HG03354 (cell line): ENCODE data around the gene RENBP.

Experiments used
- ATAC-seq: cut with Tn5 transposase; IDR thresholded peaks from one replicate; pipeline ENCODE4 v1.9.1; 2021; ENCODE audit warnings: mild to moderate bottlenecking; ENCODE audit not compliant: unreplicated experiment, poor library complexity, severe bottlenecking

RENBP gene

DNA sequence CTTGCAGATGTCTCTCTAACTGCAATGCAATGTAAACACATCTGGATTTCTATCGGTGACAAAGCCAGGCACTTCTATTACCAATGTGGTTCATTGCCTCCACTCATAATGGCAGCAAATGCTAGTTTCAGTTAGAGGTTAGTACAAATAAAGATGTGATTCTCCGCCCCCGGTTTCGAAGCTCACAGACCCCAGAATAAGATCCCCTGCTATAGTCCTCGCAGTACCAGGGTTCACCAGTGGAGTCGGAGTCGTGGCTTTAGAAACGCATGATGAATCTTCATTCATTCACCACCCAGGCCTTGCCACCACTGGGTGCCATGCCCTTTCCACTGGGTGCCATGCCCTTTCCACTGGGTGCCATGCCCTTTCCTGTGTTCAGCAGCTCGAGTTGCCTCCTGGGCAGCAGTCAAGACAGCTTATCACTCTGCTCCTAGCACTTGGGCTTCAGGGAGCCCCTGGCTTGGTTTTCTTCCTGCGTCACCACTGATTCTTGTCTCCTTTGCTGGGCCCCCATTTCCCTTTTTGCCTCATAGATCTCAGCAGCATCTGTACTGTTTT lies 6.1 kb downstream of the RENBP start:
- ATAC-seq = no peak

DNA sequence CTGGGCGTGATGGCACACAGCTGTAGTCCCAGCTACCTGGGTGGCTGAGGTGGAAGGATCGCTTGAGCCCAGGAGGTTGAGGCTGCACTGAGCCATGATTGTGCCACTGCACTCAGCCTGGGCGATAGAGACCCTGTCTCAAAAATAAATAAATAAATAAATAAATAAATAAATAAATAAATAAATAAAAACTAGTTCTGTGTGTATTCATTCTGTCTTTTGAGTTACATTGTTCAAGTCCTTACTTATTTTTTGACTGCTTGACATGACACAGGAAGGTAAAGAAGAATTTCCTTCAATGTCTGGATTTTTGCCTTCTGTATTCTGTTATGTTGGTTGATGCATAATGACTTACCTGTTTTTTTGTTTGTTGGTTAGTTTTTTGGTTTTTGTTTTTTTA lies 7.4 kb downstream of the RENBP start:
- ATAC-seq = no peak

- ATAC-seq = peak; percentile 10
These were observed 9.1 kb downstream of the RENBP start for GRCh38 chrX:153935326-153935851.

DNA sequence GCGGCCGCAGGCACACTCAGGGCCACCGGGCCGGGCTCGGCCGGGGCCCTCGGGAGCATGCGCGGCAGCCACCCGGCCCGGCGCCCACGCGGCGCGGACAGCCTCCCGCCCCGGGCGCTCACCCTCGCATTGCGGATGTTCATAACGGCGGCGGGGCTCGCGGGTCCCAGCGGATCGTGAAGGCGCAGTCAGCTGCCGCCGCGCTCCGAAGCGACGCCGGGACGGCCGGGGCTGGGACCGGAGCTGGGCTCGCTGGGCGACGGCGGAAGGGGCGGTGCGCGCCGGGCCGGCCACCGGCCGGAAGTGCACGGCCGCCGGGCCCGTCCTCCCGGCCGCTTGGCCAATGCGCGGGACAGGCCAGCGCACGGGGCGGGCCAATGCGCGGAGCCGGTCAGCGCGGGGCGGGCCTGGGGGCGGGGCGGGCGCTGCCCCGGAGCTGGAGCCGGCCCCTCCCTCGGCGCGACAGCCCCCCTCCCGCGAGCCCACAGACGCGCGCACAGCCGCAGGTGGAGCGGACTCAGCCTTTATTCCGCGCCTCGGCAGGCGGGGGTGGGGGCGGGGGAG lies 9.6 kb downstream of the RENBP start, which contains the start of gene NAA10:
Gene NAA10 (minus strand): TSS at position 276 of the 564 bp plus-strand sequence. CDS start 133 bp downstream, at position 143.
- ATAC-seq = peak; percentile 94

DNA sequence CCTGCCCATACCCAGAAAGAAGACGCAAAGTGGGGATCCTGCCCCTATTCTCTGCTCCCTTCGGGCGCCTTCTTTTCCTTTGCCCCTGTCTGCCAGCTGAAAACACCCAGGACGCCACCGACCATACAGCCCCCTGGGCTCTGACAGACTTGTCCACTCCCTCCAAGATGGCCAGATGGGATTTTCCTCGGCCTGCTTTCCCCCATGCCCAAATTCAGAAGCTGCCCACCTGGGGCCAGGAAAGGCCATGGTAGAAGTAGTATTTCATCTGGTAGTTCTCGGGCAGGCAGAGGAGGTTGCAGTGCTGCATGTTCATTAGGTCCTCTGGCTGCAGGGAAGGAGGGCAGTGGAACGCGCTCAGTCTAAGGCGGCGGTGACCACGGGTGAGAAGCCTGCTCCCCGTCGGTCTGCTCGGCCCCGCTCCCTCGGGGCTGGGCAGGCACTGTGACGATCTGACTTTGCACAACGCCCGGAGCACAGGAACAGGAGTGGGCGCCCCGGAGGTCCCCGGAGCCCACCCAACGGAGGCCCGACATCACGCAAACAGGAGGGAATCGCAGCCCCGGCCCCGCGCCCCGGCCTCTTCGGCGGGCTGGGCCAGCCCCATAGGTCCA lies 10.2 kb downstream of the RENBP start:
- peak; percentile 34 for ATAC-seq

DNA sequence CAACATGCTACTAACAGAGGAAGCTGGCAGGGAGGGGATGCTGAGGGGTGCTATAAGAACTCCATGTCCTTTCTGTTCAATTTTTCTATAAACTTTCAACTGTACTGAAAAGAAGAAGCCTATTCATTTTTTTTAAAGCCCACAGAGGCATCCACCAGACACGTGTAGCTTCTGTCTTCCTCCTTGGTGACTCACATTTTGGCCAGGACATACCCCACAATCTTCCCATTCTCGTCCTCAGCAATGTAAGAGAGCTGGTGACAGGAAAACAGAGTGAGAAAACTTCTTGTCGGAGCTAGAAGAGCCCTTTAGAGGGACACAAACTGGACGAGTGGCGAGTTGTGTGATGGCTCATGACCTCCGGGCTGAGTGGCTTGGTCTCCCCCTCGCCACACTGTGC lies 10.7 kb downstream of the RENBP start:
- ATAC-seq = no peak

DNA sequence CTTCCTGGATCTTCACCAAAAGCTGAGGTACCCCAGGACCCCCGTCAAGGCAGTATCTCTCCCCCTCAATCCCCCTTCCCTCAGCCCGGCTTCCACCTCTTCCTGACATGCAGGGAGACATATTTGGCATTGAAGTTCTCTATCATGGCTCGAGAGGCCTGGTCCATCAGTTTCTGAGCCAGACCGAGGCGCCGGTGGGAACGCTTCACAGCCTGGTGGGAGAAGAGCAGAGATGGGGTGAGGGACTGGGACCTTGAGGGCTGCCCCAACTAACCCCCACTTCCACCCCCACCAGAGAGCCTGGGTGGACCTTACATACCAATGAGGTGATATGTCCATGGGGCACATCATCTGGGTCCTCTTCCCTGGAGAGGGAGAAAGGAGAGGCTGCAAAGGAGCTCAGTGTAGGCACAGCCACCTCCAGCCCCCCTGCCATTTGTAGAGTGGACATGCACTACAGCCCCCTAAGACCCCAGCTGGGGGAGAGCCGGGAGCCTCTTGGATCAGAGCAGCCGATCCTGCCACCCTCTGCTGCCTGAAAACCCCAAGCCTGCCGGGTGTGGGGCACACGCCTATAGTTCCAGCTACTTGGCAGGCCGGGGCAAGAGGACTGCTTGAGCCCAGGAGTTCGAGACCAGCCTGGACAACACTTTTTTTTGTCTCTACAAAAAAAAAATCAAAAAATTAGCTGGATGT lies 12.1 kb downstream of the RENBP start:
- no peak for ATAC-seq

- ATAC-seq = no peak
These were observed 12.7 kb downstream of the RENBP start for GRCh38 chrX:153931748-153932147.

- no peak for ATAC-seq
These were observed 13.3 kb downstream of the RENBP start for GRCh38 chrX:153931151-153931550.

- no peak for ATAC-seq
These were observed 14.2 kb downstream of the RENBP start for GRCh38 chrX:153930011-153930910.

- ATAC-seq = no peak
These were observed 14.9 kb downstream of the RENBP start for GRCh38 chrX:153929576-153929975.

- no peak for ATAC-seq
These were observed 15.6 kb downstream of the RENBP start for GRCh38 chrX:153928846-153929245.

DNA sequence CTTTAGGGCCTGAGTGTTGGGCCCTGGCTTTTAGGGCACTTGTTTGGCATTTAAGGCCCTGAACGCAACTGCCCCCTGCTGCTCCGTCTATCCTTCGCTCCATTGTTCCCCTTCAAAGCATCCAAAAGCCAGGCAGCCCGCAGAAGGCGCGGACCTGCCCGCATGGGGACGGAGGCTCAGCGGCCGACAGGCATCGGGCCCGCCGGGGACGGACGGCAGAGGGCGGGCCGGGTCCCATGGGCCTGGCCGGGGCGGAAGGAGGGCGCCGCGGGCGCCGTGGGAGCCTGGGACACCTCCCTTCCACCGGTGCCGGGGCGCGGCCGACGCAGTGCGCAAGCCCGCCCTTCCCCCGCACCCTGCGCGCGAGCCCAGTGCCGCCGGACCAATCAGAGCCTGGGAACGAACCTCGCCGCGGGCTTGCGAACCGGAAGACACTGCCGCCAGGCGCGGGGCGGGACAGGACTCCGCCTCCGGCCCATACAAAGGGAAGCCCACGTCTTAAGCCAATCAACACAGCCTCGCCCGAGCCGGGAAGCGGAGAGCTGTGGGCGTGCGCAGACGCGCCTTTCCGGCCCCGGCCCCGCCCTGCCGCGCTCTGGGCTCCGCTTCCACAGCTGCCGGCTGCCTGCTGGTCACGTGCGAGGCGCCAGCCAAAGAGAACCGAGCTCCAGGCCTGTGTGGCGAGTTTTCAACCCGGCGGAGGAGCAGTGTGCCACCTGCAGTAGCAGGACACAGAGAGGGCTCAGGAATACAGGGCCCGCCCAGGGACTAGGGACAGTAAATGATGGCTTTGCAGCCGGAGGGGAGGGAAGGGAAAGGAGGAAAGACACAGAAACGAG lies 16.3 kb downstream of the RENBP start:
- peak; percentile 82 for ATAC-seq

DNA sequence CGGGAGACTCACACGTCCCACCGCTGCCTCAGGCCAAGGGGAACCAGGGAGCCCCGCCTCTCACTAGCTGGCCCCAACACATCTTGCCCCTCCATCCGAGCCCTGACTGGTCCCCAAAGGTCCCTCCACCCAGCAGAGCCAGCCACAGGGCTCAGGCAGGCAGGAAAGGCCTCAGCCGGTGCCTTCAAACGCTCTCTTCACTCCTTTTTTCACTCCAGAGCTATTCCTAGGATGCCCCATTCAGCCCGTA lies 16.8 kb downstream of the RENBP start:
- ATAC-seq = peak; percentile 0

GRCh38 chrX:153926858-153927671 lies 17.4 kb downstream of the RENBP start:
- ATAC-seq = peak; percentile 55

GRCh38 chrX:153926552-153926857 lies 17.9 kb downstream of the RENBP start:
- peak; percentile 0 for ATAC-seq

- ATAC-seq = no peak
These were observed 18.5 kb downstream of the RENBP start, which contains the start of gene ARHGAP4 for GRCh38 chrX:153925739-153926551. TSS of gene ARHGAP4 (minus strand) at chrX:153926264. CDS start at chrX:153926202, 62 bp downstream.

GRCh38 chrX:153925387-153925738 lies 19.1 kb downstream of the RENBP start:
- no peak for ATAC-seq
